ENCODE results near the gene LRRC63.

DNA sequence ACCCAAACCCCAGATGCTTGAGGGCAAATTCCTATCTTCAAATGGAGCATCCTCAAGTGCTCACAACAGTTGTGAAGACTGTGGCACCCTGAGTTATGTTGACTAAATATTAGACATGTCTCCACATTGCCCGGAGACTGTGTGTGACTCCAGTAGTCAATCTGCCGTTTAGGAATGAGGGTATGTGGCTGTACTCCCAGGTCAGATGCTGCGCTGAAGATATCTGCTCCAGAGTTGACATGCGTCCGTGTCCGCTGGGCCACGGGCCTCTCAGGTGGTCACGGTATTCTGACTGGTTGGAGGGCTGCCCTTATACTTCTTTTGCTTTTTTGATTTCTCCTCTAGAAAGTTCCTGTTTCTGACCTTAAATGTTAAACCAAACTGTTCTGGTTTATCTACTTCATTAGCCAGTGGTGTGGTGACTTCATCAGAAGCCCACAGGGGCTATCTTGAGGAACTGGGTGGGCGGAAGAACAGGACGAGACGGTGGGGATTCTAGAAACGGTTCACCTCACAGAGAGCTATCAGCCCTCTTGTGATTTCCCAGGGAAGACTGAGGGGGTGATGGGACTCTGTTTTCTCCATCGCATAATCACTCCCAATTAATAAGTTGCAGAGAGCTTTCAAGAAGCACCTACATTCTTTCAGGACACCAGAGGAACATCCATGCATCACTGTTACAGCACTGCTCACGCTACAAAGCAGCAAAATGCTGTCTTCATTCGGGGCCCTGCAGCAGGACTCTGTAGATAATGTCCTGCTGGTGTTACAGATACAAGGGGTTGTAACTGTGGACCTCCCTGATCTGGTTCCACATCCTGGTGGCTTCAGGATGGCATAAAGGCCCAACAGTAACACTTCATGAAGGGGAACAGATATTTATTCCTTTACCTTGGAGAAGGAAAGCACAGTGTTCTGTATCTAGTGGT lies 28.4 kb upstream of the LRRC63 start:
- TF ChIP-seq, protein P1, sequence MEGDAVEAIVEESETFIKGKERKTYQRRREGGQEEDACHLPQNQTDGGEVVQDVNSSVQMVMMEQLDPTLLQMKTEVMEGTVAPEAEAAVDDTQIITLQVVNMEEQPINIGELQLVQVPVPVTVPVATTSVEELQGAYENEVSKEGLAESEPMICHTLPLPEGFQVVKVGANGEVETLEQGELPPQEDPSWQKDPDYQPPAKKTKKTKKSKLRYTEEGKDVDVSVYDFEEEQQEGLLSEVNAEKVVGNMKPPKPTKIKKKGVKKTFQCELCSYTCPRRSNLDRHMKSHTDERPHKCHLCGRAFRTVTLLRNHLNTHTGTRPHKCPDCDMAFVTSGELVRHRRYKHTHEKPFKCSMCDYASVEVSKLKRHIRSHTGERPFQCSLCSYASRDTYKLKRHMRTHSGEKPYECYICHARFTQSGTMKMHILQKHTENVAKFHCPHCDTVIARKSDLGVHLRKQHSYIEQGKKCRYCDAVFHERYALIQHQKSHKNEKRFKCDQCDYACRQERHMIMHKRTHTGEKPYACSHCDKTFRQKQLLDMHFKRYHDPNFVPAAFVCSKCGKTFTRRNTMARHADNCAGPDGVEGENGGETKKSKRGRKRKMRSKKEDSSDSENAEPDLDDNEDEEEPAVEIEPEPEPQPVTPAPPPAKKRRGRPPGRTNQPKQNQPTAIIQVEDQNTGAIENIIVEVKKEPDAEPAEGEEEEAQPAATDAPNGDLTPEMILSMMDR (IDR thresholded peaks at IDR 0.05; ENCODE audit: borderline replicate concordance, extremely low read depth, low read length, poor library complexity, severe bottlenecking) = no peak
- TF ChIP-seq EZH2 (IDR thresholded peaks at IDR 0.05; ENCODE audit: borderline replicate concordance, low read depth, low read length, severe bottlenecking) = no peak
